NCI-H2196 treated with DMSO at 0.1 percent for 48 hours (cell line): ENCODE results near the gene ZNF614.
"Not testable (repeated sequence)": the region's sequence is repeated elsewhere in the genome, so short reads cannot be mapped to it uniquely, and the experiment has no call there.

ENCODE experiments used
- DNase-seq: peaks from one replicate; lab custom pipeline; 2025; ENCODE audit not compliant: unreplicated experiment; lab: John Stamatoyannopoulos, UW

The ZNF614 gene

GRCh38 chr19:51993422-51993821, 34.8 kb downstream of the ZNF614 start:
- DNase-seq, result no peak

- DNase-seq, result peak; percentile 81
Observed at GRCh38 chr19:51986309-51987291, 41.6 kb downstream of the ZNF614 start, which contains the start of gene ZNF350. ZNF350 (minus strand) TSS chr19:51986840; CDS start chr19:51974360, 12,480 bp downstream.

GRCh38 chr19:51983361-51983760, 44.8 kb downstream of the ZNF614 start:
- DNase-seq, result no peak

- not testable (repeated sequence) for DNase-seq
Observed at GRCh38 chr19:51980926-51981325, 47.3 kb downstream of the ZNF614 start.

GRCh38 chr19:51980116-51980736, 48.0 kb downstream of the ZNF614 start:
- no peak for DNase-seq

- DNase-seq, result no peak
Observed at GRCh38 chr19:51978882-51979281, 49.3 kb downstream of the ZNF614 start.

GRCh38 chr19:51977346-51977745, 50.8 kb downstream of the ZNF614 start:
- DNase-seq, result no peak

- no peak for DNase-seq
Observed at GRCh38 chr19:51976852-51977251, 51.3 kb downstream of the ZNF614 start.

GRCh38 chr19:51975787-51976186, 52.4 kb downstream of the ZNF614 start:
- DNase-seq, result not testable (repeated sequence)

- DNase-seq, result no peak
Observed at GRCh38 chr19:51971624-51972023, 56.6 kb downstream of the ZNF614 start.

GRCh38 chr19:51970718-51971117, 57.5 kb downstream of the ZNF614 start:
- DNase-seq, result no peak

GRCh38 chr19:51965583-51965982, 62.6 kb downstream of the ZNF614 start:
- DNase-seq, result no peak
